AG10803 (cell line): ENCODE measurements around the gene ACRBP.

Experiments used
- DNase-seq: peaks from one replicate; pipeline ENCODE4 v3.0.0; 2010; ENCODE audit warnings: low read depth
- H3K4me3 ChIP-seq: 2 replicates; pipeline ENCODE4 v1.5.1; 2011; ENCODE audit warnings: mild to moderate bottlenecking, low read length, control low read depth
- CTCF ChIP-seq: conservative IDR thresholded peaks from 2 replicates; pipeline ENCODE4 v1.5.1; 2011; ENCODE audit warnings: mild to moderate bottlenecking, low read length, control low read depth, inconsistent platforms

Gene ACRBP

GRCh38 chr12:6608592-6609281 is 38.5 kb downstream of the ACRBP start:
- no peak for DNase-seq
- TF ChIP-seq CTCF, result no peak

GRCh38 chr12:6607751-6608591 is 39.3 kb downstream of the ACRBP start:
- no peak for TF ChIP-seq CTCF
- no peak overlapping the region for H3K4me3 ChIP-seq
- DNase-seq, result no peak

More at GRCh38 chr12:6608592-6609281, 38.5 kb downstream of the ACRBP start:
- no peak overlapping the region for H3K4me3 ChIP-seq

GRCh38 chr12:6606331-6607131 is 40.7 kb downstream of the ACRBP start:
- no peak for TF ChIP-seq CTCF
- peak overlapping the region; percentile 88 for H3K4me3 ChIP-seq
- DNase-seq, result no peak

- peak overlapping the region; percentile 88 for H3K4me3 ChIP-seq
- TF ChIP-seq CTCF, result no peak
- no peak for DNase-seq
Observed at GRCh38 chr12:6605421-6606330, 41.6 kb downstream of the ACRBP start.

- TF ChIP-seq CTCF, result no peak
- H3K4me3 ChIP-seq, result peak overlapping the region; percentile 88
- peak; percentile 48 for DNase-seq
Observed at GRCh38 chr12:6604259-6605029, 42.8 kb downstream of the ACRBP start.

GRCh38 chr12:6603095-6603567 is 44.1 kb downstream of the ACRBP start:
- no peak for DNase-seq
- H3K4me3 ChIP-seq, result peak overlapping the region; percentile 43
- TF ChIP-seq CTCF, result no peak
